Fibroblast of mammary gland (primary cell): ENCODE measurements around the gene NCL.

Source experiments
- DNase-seq: peaks from one replicate; pipeline ENCODE4 v3.0.0-alpha.2; 2010; ENCODE audit warnings: low read depth
- H3K4me3 ChIP-seq: 2 replicates; pipeline ENCODE4 v1.5.1; 2011; ENCODE audit warnings: low read depth, mild to moderate bottlenecking, low read length, moderate library complexity; ENCODE audit not compliant: control insufficient read depth
- CTCF ChIP-seq: conservative IDR thresholded peaks from 2 replicates; pipeline ENCODE4 v1.5.1; 2011; ENCODE audit warnings: low read depth, low read length, inconsistent platforms; ENCODE audit not compliant: control insufficient read depth, insufficient read depth

Gene NCL

DNA sequence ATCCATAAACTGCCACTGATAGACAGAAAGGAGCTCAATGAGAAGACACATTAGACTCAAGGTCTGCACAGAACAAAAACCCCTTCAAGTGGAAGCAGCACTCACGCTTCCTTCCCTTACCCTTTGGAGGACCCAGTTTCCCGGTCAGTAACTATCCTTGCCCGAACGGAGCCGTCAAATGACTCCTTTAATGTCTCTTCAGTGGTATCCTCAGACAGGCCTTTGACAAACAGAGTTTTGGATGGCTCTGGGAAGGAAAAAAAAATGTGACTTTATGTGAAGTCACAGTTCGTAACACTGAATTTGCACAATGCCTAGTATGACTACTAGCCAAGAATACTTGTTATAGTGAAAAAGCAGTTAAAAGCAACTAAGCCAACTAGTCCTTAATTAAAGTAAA, 8.4 kb downstream of the NCL start:
- no peak for TF ChIP-seq CTCF
- no peak for DNase-seq
- no peak overlapping the region for H3K4me3 ChIP-seq

- no peak for TF ChIP-seq CTCF
- no peak for DNase-seq
- H3K4me3 ChIP-seq = no peak overlapping the region
These were observed 9.1 kb downstream of the NCL start for GRCh38 chr2:231455222-231455621.

GRCh38 chr2:231454361-231454791, 9.9 kb downstream of the NCL start:
- no peak for TF ChIP-seq CTCF
- DNase-seq = no peak

DNA sequence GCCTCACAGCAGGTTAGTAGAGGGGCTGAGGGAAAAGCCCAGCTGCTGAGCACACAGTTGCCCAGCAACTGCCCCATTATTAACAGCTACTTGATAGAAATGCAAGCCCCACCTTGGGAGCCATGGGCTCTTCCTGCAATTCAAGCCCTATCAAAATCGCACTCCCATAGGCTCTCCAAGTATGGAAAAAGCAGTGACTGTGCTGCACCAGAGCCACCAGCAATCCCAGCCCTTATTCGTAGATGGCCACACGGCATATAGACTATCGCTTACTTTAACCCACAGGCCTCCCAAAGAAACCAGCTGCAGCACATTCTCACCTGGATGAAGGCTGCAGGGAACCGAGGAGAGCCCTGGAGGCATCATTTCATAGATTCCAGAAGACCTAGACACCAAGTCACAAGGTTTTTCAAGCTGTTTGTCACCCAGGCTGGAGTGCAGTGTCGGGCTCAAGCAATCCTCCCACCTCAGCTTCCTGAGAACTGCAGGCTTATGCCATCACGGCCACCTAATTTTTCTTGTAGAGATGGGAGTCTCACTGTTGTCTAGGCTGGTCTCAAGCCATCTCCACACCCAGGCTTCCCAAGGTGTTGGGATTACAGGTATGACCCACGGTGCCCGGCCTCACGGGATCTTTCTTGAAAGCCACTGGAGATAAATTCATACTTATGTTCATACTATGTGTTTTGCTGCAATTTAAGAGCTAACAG, 11.3 kb downstream of the NCL start:
- H3K4me3 ChIP-seq = no peak overlapping the region
- no peak for DNase-seq
- TF ChIP-seq CTCF = no peak

More at GRCh38 chr2:231454361-231454791, 9.9 kb downstream of the NCL start:
- H3K4me3 ChIP-seq = no peak overlapping the region

GRCh38 chr2:231450548-231450989, 13.7 kb downstream of the NCL start:
- no peak overlapping the region for H3K4me3 ChIP-seq
- DNase-seq = no peak
- TF ChIP-seq CTCF = no peak

- DNase-seq = no peak
- H3K4me3 ChIP-seq = no peak overlapping the region
- TF ChIP-seq CTCF = no peak
These were observed 14.7 kb downstream of the NCL start for GRCh38 chr2:231449503-231450054.
